ENCODE data around the gene ZMAT5. TPM values are rescaled to one million over a fixed set of nuclear protein-coding genes. Genes with fewer than 3 reads are reported as not detected.

Gene ZMAT5
- polyA plus RNA-seq, 2 of the 4 experiments (the other 2 are of a cell fraction) = 13.0 to 13.3 TPM

GRCh38 chr22:29724843-29725242 lies 42.0 kb downstream of the ZMAT5 start:
- ATAC-seq = no peak
- TF ChIP-seq HOXB5 (CRISPR knock-in tag; IDR thresholded peaks at IDR 0.05) (no peak), POLR2AphosphoS2 (conservative IDR thresholded peaks at IDR 0.05; ENCODE audit: low read length) (no peak), ZC3H11A (IDR thresholded peaks at IDR 0.05) (no peak), CBX8 (IDR thresholded peaks at IDR 0.05) (no peak), NPAS2 (CRISPR knock-in tag; IDR thresholded peaks at IDR 0.05; ENCODE audit: borderline replicate concordance) (no peak), GATA3 (IDR thresholded peaks at IDR 0.05; ENCODE audit: borderline replicate concordance) (no peak)
- TF ChIP-seq, protein P1, sequence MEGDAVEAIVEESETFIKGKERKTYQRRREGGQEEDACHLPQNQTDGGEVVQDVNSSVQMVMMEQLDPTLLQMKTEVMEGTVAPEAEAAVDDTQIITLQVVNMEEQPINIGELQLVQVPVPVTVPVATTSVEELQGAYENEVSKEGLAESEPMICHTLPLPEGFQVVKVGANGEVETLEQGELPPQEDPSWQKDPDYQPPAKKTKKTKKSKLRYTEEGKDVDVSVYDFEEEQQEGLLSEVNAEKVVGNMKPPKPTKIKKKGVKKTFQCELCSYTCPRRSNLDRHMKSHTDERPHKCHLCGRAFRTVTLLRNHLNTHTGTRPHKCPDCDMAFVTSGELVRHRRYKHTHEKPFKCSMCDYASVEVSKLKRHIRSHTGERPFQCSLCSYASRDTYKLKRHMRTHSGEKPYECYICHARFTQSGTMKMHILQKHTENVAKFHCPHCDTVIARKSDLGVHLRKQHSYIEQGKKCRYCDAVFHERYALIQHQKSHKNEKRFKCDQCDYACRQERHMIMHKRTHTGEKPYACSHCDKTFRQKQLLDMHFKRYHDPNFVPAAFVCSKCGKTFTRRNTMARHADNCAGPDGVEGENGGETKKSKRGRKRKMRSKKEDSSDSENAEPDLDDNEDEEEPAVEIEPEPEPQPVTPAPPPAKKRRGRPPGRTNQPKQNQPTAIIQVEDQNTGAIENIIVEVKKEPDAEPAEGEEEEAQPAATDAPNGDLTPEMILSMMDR (IDR thresholded peaks at IDR 0.05) = no peak
- TF ChIP-seq, protein P2, sequence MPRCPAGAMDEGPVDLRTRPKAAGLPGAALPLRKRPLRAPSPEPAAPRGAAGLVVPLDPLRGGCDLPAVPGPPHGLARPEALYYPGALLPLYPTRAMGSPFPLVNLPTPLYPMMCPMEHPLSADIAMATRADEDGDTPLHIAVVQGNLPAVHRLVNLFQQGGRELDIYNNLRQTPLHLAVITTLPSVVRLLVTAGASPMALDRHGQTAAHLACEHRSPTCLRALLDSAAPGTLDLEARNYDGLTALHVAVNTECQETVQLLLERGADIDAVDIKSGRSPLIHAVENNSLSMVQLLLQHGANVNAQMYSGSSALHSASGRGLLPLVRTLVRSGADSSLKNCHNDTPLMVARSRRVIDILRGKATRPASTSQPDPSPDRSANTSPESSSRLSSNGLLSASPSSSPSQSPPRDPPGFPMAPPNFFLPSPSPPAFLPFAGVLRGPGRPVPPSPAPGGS (IDR thresholded peaks at IDR 0.05) = no peak
- Histone ChIP-seq H3K4me1 (peaks cover 4% of the 10 kb centered on the region; the same call in 1 of the 3 replicates), H3K9me3 (no peaks in the 10 kb centered on the region), H3K27ac (no peak overlapping the region), H3K4me2 (no peak overlapping the region), H3K4me3 (no peak overlapping the region)
- POLR2A ChIA-PET = no interaction called here
- no peak for FAIRE-seq
- DNase-seq (ENCODE audit: low read depth in 1 of 2, low spot score in 1 of 2) = no peak
- 75% methylated on average over 4 of the region's 8 CpGs for WGBS (ENCODE audit: missing lambda C conversion rate)
- CTCF ChIA-PET = interaction anchor here (1.2 to 1.3 kb wide), 2 partner anchors 35 to 364 kb away, joined by 3 to 7 read pairs; no protein-coding TSS in a partner anchor

- DNase-seq (ENCODE audit: low read depth in 1 of 2, low spot score in 1 of 2) (no peak), ATAC-seq (no peak), FAIRE-seq (no peak)
- CTCF ChIA-PET = interaction anchor here (1.6 kb wide), 1 partner anchor 281 kb away, joined by 5 read pairs; no protein-coding TSS in a partner anchor
- Histone ChIP-seq H3K4me1 (peaks cover 4% of the 10 kb centered on the region; the same call in 1 of the 3 replicates), H3K4me2 (no peak overlapping the region), H3K4me3 (no peak overlapping the region), H3K27ac (no peak overlapping the region), H3K9me3 (no peaks in the 10 kb centered on the region)
- POLR2A ChIA-PET = no interaction called here
- 84% methylated on average over 6 of the region's 10 CpGs for WGBS (ENCODE audit: missing lambda C conversion rate)
- TF ChIP-seq, protein P1 (IDR thresholded peaks at IDR 0.05) = no peak
- TF ChIP-seq FOSL2 (IDR thresholded peaks at IDR 0.05) (no peak), FOSL2 (CRISPR knock-in tag; IDR thresholded peaks at IDR 0.05) (no peak), HMGXB4 (CRISPR knock-in tag; IDR thresholded peaks at IDR 0.05; ENCODE audit: borderline replicate concordance) (no peak), FOSB (CRISPR knock-in tag; IDR thresholded peaks at IDR 0.05) (no peak), ZSCAN20 (CRISPR knock-in tag; IDR thresholded peaks at IDR 0.05) (no peak), USF2 (IDR thresholded peaks at IDR 0.05) (no peak), CHD2 (IDR thresholded peaks at IDR 0.05; ENCODE audit: low read length, partially characterized antibody) (no peak), JUN (IDR thresholded peaks at IDR 0.05) (no peak)
- TF ChIP-seq, protein P3, sequence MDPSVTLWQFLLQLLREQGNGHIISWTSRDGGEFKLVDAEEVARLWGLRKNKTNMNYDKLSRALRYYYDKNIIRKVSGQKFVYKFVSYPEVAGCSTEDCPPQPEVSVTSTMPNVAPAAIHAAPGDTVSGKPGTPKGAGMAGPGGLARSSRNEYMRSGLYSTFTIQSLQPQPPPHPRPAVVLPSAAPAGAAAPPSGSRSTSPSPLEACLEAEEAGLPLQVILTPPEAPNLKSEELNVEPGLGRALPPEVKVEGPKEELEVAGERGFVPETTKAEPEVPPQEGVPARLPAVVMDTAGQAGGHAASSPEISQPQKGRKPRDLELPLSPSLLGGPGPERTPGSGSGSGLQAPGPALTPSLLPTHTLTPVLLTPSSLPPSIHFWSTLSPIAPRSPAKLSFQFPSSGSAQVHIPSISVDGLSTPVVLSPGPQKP (IDR thresholded peaks at IDR 0.05; ENCODE audit: low read depth, low read length) = no peak
- TF ChIP-seq, protein P4, sequence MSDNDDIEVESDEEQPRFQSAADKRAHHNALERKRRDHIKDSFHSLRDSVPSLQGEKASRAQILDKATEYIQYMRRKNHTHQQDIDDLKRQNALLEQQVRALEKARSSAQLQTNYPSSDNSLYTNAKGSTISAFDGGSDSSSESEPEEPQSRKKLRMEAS (IDR thresholded peaks at IDR 0.05) = no peak
Observed at GRCh38 chr22:29723766-29724165, 43.0 kb downstream of the ZMAT5 start.

Data from A549 (cell line).